Epithelial cell of prostate (primary cell): ENCODE data around the gene SON.
A peak's percentile ranks its signal among the peaks of the same experiment; 100 is the strongest.
"Not testable (repeated sequence)": the region's sequence is repeated elsewhere in the genome, so short reads cannot be mapped to it uniquely, and the experiment has no call there.

ENCODE experiments used
- DNase-seq: peaks from one replicate; pipeline ENCODE4 v3.0.0-alpha.2; 2011; ENCODE audit warnings: low read depth, low spot score
- H3K27ac ChIP-seq: fragments of 450-650 bp; 2 replicates; pipeline ENCODE4 v1.5.1; 2017; ENCODE audit warnings: mild to moderate bottlenecking

Gene SON

GRCh38 chr21:33562389-33562788 is 19.6 kb downstream of the SON start:
- DNase-seq, result no peak
- no peak overlapping the region for H3K27ac ChIP-seq

- DNase-seq, result no peak
- H3K27ac ChIP-seq, result no peak overlapping the region
These were observed 23.7 kb downstream of the SON start for GRCh38 chr21:33566514-33566913.

- peak overlapping the region; percentile 26 for H3K27ac ChIP-seq
- no peak for DNase-seq
These were observed 25.1 kb downstream of the SON start for GRCh38 chr21:33567914-33568313.

GRCh38 chr21:33568448-33568847 is 25.6 kb downstream of the SON start:
- no peak overlapping the region for H3K27ac ChIP-seq
- no peak for DNase-seq

GRCh38 chr21:33569991-33570390 is 27.2 kb downstream of the SON start:
- DNase-seq, result no peak
- no peak overlapping the region for H3K27ac ChIP-seq

GRCh38 chr21:33572350-33572749 is 29.5 kb downstream of the SON start:
- H3K27ac ChIP-seq, result no peak overlapping the region
- DNase-seq, result no peak

GRCh38 chr21:33576741-33577141 is 33.9 kb downstream of the SON start:
- not testable (repeated sequence) for H3K27ac ChIP-seq, DNase-seq

GRCh38 chr21:33578214-33578613 is 35.4 kb downstream of the SON start:
- DNase-seq, result no peak
- peak overlapping the region; percentile 39 for H3K27ac ChIP-seq

GRCh38 chr21:33578959-33579542 is 36.2 kb downstream of the SON start:
- DNase-seq, result peak; percentile 24
- H3K27ac ChIP-seq, result peak overlapping the region; percentile 39

- H3K27ac ChIP-seq, result no peak overlapping the region
- no peak for DNase-seq
These were observed 41.6 kb downstream of the SON start for GRCh38 chr21:33584455-33584854.

- no peak for DNase-seq
- H3K27ac ChIP-seq, result no peak overlapping the region
These were observed 44.1 kb downstream of the SON start for GRCh38 chr21:33586927-33587326.

GRCh38 chr21:33587792-33588484 is 45.1 kb downstream of the SON start:
- peak overlapping the region; percentile 50 for H3K27ac ChIP-seq
- DNase-seq, result no peak

GRCh38 chr21:33588485-33589335 is 45.9 kb downstream of the SON start, which contains the start of gene DONSON:
TSS of gene DONSON (minus strand) at chr21:33588684. CDS start at chr21:33588641, 43 bp downstream.
- peak; percentile 5 for DNase-seq
- H3K27ac ChIP-seq, result peak within 1 kb of the TSS; percentile 50

GRCh38 chr21:33598051-33598450 is 55.2 kb downstream of the SON start:
- H3K27ac ChIP-seq, result no peak overlapping the region
- no peak for DNase-seq

- no peak for DNase-seq
- no peak overlapping the region for H3K27ac ChIP-seq
These were observed 65.7 kb downstream of the SON start for GRCh38 chr21:33608559-33608958.

GRCh38 chr21:33611006-33611744 is 68.3 kb downstream of the SON start:
- no peak for DNase-seq
- H3K27ac ChIP-seq, result no peak overlapping the region

GRCh38 chr21:33617565-33617964 is 74.7 kb downstream of the SON start:
- not testable (repeated sequence) for H3K27ac ChIP-seq, DNase-seq

GRCh38 chr21:33618407-33618806 is 75.6 kb downstream of the SON start:
- H3K27ac ChIP-seq, result no peak overlapping the region
- no peak for DNase-seq

- no peak for DNase-seq
- H3K27ac ChIP-seq, result no peak overlapping the region
These were observed 76.9 kb downstream of the SON start for GRCh38 chr21:33619726-33620125.

- DNase-seq, result no peak
- no peak overlapping the region for H3K27ac ChIP-seq
These were observed 79.4 kb downstream of the SON start for GRCh38 chr21:33622253-33622652.
